Activated B cell treated with CpG ODN at 0.5 μM for 24 hours (primary cell): ENCODE data around the gene ALDH7A1. TPM values are rescaled to one million over a fixed set of nuclear protein-coding genes. Genes with fewer than 3 reads are reported as not detected.
"Not testable (repeated sequence)": the region's sequence is repeated elsewhere in the genome, so short reads cannot be mapped to it uniquely, and the experiment has no call there.

Experiments
- ATAC-seq: fragments of 200-7000 bp; cut with Tn5 transposase; one replicate; pipeline ENCODE4 v1.10.0; 2021; ENCODE audit warnings: low read depth, mild to moderate bottlenecking, moderate library complexity
- CTCF ChIA-PET: fragments of 350-600 bp; sonication (Branson Sonifier 250); formaldehyde crosslinking; loops from one replicate; lab custom pipeline; 2021; ENCODE audit warnings: antibody characterized with exemption; lab: Charles Lee
- POLR2A ChIA-PET: fragments of 350-600 bp; sonication (Branson Sonifier 250); formaldehyde crosslinking; loops from one replicate; lab custom pipeline; 2021; ENCODE audit warnings: antibody characterized with exemption; lab: Charles Lee
- DNase-seq: peaks from one replicate; pipeline ENCODE4 v3.0.0; 2022
- H3K27ac Mint-ChIP-seq: one replicate; pipeline ENCODE4 v1.8.0; 2020; ENCODE audit warnings: mixed read lengths
- H3K27me3 Mint-ChIP-seq: one replicate; pipeline ENCODE4 v1.8.0; 2021; ENCODE audit warnings: mixed read lengths
- H3K36me3 Mint-ChIP-seq: one replicate; pipeline ENCODE4 v1.8.0; 2021; ENCODE audit warnings: low read depth, mixed read lengths
- H3K4me1 Mint-ChIP-seq: one replicate; pipeline ENCODE4 v1.8.0; 2021; ENCODE audit warnings: mixed read lengths
- H3K4me3 Mint-ChIP-seq: one replicate; pipeline ENCODE4 v1.8.0; 2020; ENCODE audit warnings: mild to moderate bottlenecking, mixed read lengths
- H3K9me3 Mint-ChIP-seq: one replicate; pipeline ENCODE4 v1.8.0; 2020; ENCODE audit warnings: mixed read lengths
- intact Hi-C: fragments of 100-400 bp; cut with micrococcal nuclease; formaldehyde crosslinking; loops from one replicate; pipeline ENCODE4 v1.15.1; 2024
- total RNA-seq: library from RNA; stranded (reverse); gene quantifications from 2 replicates; pipeline ENCODE4 v1.2.3, GENCODE V29; 2022
- TF ChIP-seq, protein P1 (sequence below): fragments of 200-600 bp; IDR thresholded peaks from one replicate; pipeline ENCODE4 v1.8.0; 2022; ENCODE audit warnings: antibody characterized with exemption, mild to moderate bottlenecking

The ALDH7A1 gene
- total RNA-seq, 1 donor from 2014 or later = 0.95 TPM

DNA sequence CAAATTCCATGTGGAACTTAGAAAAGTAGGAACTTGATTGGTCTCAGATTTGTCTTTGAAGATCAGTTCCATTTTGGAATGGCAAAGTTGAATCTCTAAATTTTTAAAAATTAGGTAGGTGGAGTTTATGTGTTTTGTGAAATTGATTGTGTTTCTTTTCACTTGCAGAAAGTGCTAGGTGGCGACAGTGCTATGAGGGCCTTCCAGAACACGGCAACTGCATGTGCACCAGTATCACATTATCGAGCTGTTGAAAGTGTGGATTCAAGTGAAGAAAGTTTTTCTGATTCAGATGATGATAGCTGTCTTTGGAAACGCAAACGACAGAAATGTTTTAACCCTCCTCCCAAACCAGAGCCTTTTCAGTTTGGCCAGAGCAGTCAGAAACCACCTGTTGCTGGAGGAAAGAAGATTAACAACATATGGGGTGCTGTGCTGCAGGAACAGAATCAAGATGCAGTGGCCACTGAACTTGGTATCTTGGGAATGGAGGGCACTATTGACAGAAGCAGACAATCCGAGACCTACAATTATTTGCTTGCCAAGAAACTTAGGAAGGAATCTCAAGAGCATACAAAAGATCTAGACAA, 8.5 kb upstream of the ALDH7A1 start:
- Mint-ChIP-seq H3K27me3 (no peaks in the 10 kb centered on the region), H3K4me3 (peak overlapping the region; percentile 41), H3K4me1 (peaks cover 47% of the 10 kb centered on the region), H3K27ac (no peak overlapping the region), H3K9me3 (no peaks in the 10 kb centered on the region), H3K36me3 (peaks cover 46% of the 10 kb centered on the region)
- intact Hi-C loops = loop anchor here (5.0 kb wide), 2 partner anchors 199 to 914 kb away; partner anchors contain the start of gene PRRC1
- TF ChIP-seq, protein P1, sequence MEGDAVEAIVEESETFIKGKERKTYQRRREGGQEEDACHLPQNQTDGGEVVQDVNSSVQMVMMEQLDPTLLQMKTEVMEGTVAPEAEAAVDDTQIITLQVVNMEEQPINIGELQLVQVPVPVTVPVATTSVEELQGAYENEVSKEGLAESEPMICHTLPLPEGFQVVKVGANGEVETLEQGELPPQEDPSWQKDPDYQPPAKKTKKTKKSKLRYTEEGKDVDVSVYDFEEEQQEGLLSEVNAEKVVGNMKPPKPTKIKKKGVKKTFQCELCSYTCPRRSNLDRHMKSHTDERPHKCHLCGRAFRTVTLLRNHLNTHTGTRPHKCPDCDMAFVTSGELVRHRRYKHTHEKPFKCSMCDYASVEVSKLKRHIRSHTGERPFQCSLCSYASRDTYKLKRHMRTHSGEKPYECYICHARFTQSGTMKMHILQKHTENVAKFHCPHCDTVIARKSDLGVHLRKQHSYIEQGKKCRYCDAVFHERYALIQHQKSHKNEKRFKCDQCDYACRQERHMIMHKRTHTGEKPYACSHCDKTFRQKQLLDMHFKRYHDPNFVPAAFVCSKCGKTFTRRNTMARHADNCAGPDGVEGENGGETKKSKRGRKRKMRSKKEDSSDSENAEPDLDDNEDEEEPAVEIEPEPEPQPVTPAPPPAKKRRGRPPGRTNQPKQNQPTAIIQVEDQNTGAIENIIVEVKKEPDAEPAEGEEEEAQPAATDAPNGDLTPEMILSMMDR = no peak
- ChIA-PET POLR2A (no interaction called here), CTCF (no interaction called here)
- DNase-seq = no peak
- no peak for ATAC-seq

GRCh38 chr5:126600631-126601511, 5.9 kb upstream of the ALDH7A1 start, which contains the start of gene PHAX:
TSS of gene PHAX (plus strand) at chr5:126600947. CDS start at chr5:126600963, 16 bp downstream.
- DNase-seq (peak; percentile 76), ATAC-seq (peak; percentile 94)
- ChIA-PET POLR2A (interaction anchor here (0.5 to 2.2 kb wide), 6 partner anchors 31 to 629 kb away, joined by 3 to 14 read pairs (median 4); partner anchors contain the start of genes C5orf63 and LMNB1), CTCF (interaction anchor here (1.0 to 2.0 kb wide), 8 partner anchors 18 to 263 kb away, joined by 3 to 10 read pairs (median 4); no protein-coding TSS in a partner anchor)
- Mint-ChIP-seq H3K9me3 (no peaks in the 10 kb centered on the region), H3K27me3 (no peaks in the 10 kb centered on the region), H3K36me3 (peaks cover 24% of the 10 kb centered on the region), H3K4me1 (peaks cover 36% of the 10 kb centered on the region), H3K4me3 (peak within 1 kb of the TSS; percentile 99), H3K27ac (peak within 1 kb of the TSS; percentile 95)
- intact Hi-C loops = loop anchor here (1.0 to 5.0 kb wide), 10 partner anchors 62 to 1482 kb away; partner anchors contain the start of genes GRAMD2B, MARCHF3, PRRC1 and SLC12A2
- TF ChIP-seq, protein P1 = no peak

DNA sequence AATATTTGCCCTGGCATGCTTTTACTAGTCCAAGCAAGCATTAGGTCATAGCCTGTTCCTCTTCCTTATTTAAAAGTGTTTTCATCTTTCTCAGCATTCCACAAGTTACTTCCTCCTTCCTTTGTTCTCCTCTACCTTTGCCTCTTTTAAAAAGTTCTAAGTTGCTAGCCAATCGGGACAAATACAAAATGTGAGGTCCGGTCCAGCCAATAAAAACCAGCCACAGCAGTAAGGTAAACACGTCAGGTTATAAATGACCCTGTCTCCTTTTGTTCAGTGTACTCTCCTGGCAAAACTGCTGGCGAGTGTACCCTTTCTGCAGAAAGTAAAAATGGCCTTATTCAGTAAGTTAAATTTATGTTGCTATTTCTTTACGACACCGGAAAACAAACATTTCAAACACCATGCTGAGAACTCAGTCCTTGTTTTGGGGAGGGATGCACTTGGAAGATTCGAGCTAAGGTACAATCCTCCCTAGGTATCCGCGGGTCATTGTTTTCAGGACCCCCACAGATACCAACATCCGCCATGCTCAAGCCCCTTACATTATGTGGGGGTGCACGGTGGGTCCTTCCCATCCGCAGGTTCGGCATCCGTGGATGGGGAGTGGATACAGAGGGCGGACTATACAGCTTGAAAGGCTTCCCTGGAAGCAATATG, 5.1 kb upstream of the ALDH7A1 start:
- peaks cover 17% of the 10 kb centered on the region for H3K36me3 Mint-ChIP-seq
- DNase-seq, ATAC-seq, H3K9me3 Mint-ChIP-seq, H3K27me3 Mint-ChIP-seq: not testable (repeated sequence)
- POLR2A ChIA-PET = interaction anchor here (0.5 to 2.2 kb wide), 4 partner anchors 178 to 629 kb away, joined by 4 to 14 read pairs (median 8); partner anchors contain the start of genes C5orf63 and LMNB1
- H3K27ac Mint-ChIP-seq = peak overlapping the region; percentile 79
- peaks cover 31% of the 10 kb centered on the region for H3K4me1 Mint-ChIP-seq
- CTCF ChIA-PET = interaction anchor here (1.0 to 2.0 kb wide), 6 partner anchors 19 to 262 kb away, joined by 3 to 10 read pairs (median 4); no protein-coding TSS in a partner anchor
- H3K4me3 Mint-ChIP-seq = peak overlapping the region; percentile 99
- intact Hi-C loops = loop anchor here (1.0 to 5.0 kb wide), 7 partner anchors 61 to 1483 kb away; partner anchors contain the start of genes GRAMD2B, MARCHF3, PRRC1 and SLC12A2

DNA sequence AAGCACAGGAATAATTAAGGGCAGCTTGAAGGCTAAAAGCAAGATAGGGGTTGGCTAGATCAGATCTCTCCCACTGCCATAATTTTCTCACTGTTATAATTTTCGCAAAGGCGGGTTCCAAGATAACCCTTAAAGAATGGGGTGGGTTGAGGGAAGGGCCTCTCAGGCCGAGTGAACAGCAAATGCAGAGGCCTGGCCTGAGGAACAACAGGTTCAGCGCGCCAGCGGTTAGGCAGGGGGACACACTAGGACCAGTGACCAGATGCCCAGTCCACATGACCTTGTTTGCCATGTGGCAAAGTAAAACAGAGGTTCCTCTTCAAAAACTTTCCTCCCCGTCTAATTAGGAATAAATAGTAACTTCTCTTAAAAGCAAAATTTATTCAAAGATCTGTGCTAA, 4.5 kb upstream of the ALDH7A1 start:
- ChIA-PET POLR2A (no interaction called here), CTCF (no interaction called here)
- TF ChIP-seq, protein P1 = no peak
- H3K27me3 Mint-ChIP-seq = no peaks in the 10 kb centered on the region
- ATAC-seq (no peak), DNase-seq (no peak)
- no peak overlapping the region for H3K27ac Mint-ChIP-seq
- no peak overlapping the region for H3K4me3 Mint-ChIP-seq
- H3K4me1 Mint-ChIP-seq = peaks cover 35% of the 10 kb centered on the region
- peaks cover 15% of the 10 kb centered on the region for H3K36me3 Mint-ChIP-seq
- intact Hi-C loops = no loop called here
- no peaks in the 10 kb centered on the region for H3K9me3 Mint-ChIP-seq

DNA sequence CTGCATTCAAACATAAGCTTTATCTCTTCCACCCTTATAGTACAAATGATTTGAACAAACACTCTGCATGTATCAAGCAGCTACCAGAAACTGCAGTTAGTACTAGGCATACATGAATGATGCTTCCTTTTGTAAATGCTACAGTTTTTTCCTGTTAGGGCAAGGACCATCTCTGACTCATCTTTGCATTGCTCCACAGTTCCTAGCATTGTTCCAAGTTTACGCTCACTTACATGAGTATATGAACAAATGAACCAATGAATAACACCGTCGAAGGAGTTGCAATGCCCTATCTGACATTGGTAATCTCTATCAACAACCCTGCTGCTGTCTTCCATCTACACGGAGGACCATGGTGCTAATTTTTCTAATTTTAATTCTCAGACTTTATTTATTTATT, 2.1 kb upstream of the ALDH7A1 start:
- ChIA-PET POLR2A (no interaction called here), CTCF (no interaction called here)
- DNase-seq (no peak), ATAC-seq (no peak)
- no peaks in the 10 kb centered on the region for H3K9me3 Mint-ChIP-seq
- H3K4me1 Mint-ChIP-seq = peaks cover 25% of the 10 kb centered on the region
- intact Hi-C loops = no loop called here
- H3K36me3 Mint-ChIP-seq = peaks cover 4% of the 10 kb centered on the region
- H3K4me3 Mint-ChIP-seq = no peak overlapping the region
- H3K27ac Mint-ChIP-seq = no peak overlapping the region
- H3K27me3 Mint-ChIP-seq = no peaks in the 10 kb centered on the region
- TF ChIP-seq, protein P1 = no peak
